Measurements from ENCODE around the gene COL5A1.

DNA sequence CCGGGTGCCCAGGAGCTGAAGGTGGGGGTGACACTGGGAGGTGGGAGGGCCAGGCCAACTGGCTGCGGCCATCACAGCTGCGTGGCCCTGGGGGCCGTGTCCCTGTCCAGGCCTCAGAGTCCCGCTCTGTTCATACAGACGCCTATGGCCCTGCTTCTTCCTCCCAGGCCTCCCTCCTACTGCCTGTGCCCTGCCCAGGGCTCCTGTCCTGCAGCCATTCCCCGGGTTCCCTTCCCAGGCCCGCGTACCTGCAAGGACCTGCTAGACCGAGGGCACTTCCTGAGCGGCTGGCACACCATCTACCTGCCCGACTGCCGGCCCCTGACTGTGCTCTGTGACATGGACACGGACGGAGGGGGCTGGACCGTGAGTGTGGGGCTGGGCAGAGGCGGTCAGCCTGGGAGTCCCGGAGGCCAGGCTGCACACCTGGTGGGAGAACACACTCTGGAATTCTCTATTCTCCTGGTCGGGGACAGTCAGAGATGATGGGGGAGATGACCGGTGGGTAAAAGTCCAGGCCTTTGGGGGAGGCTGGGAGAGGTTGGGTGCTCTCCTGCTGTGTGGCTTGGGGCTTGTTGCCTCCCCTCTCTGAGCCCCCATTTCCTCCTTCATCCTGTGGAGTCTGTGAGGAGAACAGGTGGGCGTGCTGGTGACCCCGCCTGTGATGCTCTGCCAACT is 243.5 kb downstream of the COL5A1 start:
- TF ChIP-seq, protein P1, sequence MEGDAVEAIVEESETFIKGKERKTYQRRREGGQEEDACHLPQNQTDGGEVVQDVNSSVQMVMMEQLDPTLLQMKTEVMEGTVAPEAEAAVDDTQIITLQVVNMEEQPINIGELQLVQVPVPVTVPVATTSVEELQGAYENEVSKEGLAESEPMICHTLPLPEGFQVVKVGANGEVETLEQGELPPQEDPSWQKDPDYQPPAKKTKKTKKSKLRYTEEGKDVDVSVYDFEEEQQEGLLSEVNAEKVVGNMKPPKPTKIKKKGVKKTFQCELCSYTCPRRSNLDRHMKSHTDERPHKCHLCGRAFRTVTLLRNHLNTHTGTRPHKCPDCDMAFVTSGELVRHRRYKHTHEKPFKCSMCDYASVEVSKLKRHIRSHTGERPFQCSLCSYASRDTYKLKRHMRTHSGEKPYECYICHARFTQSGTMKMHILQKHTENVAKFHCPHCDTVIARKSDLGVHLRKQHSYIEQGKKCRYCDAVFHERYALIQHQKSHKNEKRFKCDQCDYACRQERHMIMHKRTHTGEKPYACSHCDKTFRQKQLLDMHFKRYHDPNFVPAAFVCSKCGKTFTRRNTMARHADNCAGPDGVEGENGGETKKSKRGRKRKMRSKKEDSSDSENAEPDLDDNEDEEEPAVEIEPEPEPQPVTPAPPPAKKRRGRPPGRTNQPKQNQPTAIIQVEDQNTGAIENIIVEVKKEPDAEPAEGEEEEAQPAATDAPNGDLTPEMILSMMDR (IDR thresholded peaks at IDR 0.05), result no peak
- TF ChIP-seq POLR2A (IDR thresholded peaks at IDR 0.05), result no peak
